HepG2 (cell line): ENCODE measurements around the gene SLCO4A1.

Experiments used
- CENPT ChIP-seq: sonication (generic); formaldehyde crosslinking; IDR thresholded peaks from 2 replicates; pipeline ENCODE4 v1.8.0; 2022; ENCODE audit warnings: low read depth, mild to moderate bottlenecking, moderate library complexity, missing genetic modification reagents
- CTCF ChIP-seq: sonication (generic); formaldehyde crosslinking; IDR thresholded peaks from 2 replicates; pipeline ENCODE4 v1.5.0; 2020; ENCODE audit warnings: mild to moderate bottlenecking, missing genetic modification reagents, moderate library complexity
- EHMT2 ChIP-seq: fragments of 200-600 bp; sonication (generic); IDR thresholded peaks from 2 replicates; pipeline ENCODE4 v1.7.0; 2017; ENCODE audit warnings: antibody characterized with exemption, low read depth, low read length, borderline replicate concordance
- SNRNP70 ChIP-seq: fragments of 200-400 bp; formaldehyde crosslinking; IDR thresholded peaks from 2 replicates; pipeline ENCODE4 v1.6.1; 2017; ENCODE audit warnings: mild to moderate bottlenecking, low read depth, low read length, moderate library complexity
- TBL1XR1 ChIP-seq: fragments of 150-350 bp; IDR thresholded peaks from 2 replicates; pipeline ENCODE4 v1.6.1; 2014; ENCODE audit warnings: borderline replicate concordance, low read length; ENCODE audit not compliant: partially characterized antibody

GRCh38 chr20:62620625-62621024 is 21.7 kb upstream of the SLCO4A1 start:
- TF ChIP-seq CTCF (CRISPR knock-in tag) (no peak), TBL1XR1 (no peak), EHMT2 (no peak), SNRNP70 (no peak), CENPT (CRISPR knock-in tag) (no peak)
